ENCODE results near the gene TCIRG1.
A peak's percentile ranks its signal among the peaks of the same experiment; 100 is the strongest.
"Not testable (repeated sequence)": the region's sequence is repeated elsewhere in the genome, so short reads cannot be mapped to it uniquely, and the experiment has no call there.

TCIRG1 gene, protein sequence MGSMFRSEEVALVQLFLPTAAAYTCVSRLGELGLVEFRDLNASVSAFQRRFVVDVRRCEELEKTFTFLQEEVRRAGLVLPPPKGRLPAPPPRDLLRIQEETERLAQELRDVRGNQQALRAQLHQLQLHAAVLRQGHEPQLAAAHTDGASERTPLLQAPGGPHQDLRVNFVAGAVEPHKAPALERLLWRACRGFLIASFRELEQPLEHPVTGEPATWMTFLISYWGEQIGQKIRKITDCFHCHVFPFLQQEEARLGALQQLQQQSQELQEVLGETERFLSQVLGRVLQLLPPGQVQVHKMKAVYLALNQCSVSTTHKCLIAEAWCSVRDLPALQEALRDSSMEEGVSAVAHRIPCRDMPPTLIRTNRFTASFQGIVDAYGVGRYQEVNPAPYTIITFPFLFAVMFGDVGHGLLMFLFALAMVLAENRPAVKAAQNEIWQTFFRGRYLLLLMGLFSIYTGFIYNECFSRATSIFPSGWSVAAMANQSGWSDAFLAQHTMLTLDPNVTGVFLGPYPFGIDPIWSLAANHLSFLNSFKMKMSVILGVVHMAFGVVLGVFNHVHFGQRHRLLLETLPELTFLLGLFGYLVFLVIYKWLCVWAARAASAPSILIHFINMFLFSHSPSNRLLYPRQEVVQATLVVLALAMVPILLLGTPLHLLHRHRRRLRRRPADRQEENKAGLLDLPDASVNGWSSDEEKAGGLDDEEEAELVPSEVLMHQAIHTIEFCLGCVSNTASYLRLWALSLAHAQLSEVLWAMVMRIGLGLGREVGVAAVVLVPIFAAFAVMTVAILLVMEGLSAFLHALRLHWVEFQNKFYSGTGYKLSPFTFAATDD

DNA sequence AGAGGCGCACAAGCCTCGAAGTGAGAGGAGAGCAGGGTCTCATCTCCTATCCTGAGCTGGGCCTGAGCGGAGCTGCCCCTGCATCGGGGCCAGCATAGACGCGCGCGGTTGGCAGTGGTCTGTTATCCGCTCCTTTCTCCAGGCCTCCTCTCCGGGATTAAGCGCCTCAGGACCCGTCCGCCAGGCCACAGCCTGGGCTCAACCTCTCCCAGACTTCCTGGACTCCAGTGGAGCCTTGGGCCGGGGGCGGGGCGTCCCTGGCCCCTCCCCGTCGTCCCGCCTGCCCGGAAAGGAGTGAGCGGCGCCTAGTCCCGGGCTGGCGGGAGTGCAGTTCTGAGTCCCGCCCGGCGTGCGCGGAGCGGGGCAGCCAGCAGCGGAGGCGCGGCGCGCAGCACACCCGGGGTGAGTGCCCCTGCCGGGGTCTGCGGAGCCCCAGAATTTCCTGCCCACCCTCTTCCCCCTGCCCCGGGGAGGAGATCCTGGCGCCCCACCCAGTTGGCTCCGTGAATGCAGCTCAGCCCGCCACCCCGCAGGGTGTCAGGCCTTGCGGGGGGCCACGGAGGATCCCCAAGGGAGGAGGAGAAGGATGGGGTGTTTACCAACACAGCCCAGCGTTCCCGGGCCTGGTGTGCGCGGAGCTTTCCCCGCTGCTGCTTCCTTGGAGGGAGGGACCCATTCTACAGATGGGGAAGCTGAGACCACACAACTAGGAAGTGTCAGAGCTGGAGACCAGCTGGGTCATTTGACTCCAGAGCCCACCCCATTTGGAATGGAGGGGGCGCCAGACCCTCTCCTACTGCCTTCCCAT lies at the start of gene TCIRG1:
TSS of gene TCIRG1 (plus strand) at position 308 of the 808 bp plus-strand sequence. CDS start 2,247 bp downstream, outside the sequence.
- peak; percentile 56 to 67 for DNase-seq (ENCODE audit: low read depth in 2 of 2)

GRCh38 chr11:67990546-67991346 lies 48.1 kb upstream of the TCIRG1 start:
- not testable (repeated sequence) for DNase-seq (ENCODE audit: low read depth in 2 of 2)

DNA sequence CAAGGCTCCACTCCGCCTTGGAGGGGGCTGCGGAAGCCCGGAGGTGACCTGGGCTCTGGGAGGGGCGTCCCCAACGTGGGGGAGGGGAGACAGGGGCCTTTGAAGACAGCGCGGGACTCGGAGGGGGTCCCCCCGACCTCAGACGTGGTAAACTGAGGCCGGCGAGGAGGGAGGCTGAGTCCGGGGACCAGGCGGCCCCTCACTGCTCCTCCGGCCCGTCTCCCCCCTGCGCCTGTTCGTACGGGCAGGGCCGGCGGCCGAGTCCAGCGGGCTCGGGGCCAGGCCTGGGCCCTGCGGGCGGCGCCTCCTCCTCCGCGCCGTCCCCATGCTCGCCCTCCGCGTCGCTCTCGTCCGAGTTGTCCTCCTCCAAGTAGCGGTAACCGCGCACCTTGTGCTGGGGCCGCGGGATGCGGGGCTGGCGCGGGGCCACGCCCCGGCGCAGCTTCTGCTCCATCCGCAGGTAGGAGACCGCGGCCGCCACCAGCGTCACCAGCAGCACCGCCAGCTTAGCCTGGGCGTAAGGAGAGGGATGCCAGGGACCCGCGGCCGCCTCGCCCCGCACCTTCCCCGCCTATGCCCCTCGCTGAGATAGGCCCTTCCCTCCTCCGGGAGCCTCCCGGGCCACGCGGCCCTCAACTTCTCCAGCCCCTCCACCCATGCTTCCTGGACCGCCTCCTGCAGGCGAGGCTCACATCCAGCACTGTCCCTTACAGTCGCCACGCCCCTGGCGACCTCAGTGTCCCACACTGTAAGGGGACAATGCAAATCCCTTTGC lies 47.3 kb upstream of the TCIRG1 start:
- DNase-seq (ENCODE audit: low read depth in 2 of 2): not testable (repeated sequence)

GRCh38 chr11:67993821-67994220 lies 45.0 kb upstream of the TCIRG1 start:
- DNase-seq (ENCODE audit: low read depth in 2 of 2): not testable (repeated sequence)

DNA sequence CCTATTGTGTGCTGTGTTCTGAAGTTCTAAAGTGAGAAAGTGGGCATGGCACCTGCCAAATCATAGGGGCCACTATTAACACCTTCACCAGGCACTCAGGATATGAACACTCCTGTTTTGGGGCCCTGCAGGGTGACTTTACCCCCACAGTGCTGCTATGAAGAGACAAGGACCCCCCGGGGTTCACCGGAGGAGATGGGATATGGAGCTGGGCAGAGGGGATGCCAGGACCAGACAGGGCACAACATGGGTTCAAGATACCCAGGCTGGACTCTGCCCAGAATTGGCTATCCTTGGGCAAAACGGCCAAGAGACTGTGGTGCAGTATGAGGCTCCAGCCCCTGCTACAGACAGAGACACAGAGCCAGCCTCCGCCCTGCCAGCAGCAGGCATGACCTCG lies 44.4 kb upstream of the TCIRG1 start:
- DNase-seq (ENCODE audit: low read depth in 2 of 2): not testable (repeated sequence)

DNA sequence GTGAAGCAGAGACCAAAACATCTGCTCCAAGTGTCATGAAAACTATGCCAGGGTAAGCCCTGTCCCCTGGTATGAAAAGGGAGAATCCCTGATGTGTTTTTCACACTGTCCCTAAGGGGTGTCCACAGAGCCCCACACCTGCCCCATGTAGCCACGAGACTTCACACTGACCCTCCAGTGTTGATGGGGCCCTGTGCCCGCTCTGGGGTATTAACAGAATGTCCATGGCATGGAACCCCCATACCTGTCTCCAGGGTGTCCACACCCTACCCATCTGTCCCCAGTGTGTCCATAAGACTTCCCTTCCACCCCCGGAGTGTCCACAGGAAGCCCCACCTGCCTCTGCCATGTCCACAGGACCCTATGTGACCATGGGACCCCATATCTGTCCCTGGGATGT lies 43.7 kb upstream of the TCIRG1 start:
- not testable (repeated sequence) for DNase-seq (ENCODE audit: low read depth in 2 of 2)

DNA sequence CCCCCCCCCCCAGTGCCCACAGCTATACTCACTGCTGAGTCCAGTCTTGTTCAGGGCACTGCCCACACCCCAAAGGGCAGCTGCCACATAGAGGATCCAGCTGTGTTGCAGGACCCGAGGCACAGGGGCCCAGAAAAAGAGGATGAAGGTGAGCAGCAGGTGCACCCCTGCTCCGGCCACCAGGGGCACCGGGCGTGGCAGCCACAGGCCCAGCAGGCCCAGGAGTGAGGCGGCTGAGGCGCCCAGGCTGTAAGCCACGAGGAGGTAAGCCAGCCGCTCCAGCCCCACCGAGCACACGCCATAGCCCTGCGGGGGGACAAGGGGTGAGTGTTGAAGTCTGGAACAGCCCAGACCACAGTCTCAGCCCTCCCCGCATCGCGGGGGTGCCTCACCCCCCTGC lies 43.2 kb upstream of the TCIRG1 start:
- DNase-seq (ENCODE audit: low read depth in 2 of 2): not testable (repeated sequence)

DNA sequence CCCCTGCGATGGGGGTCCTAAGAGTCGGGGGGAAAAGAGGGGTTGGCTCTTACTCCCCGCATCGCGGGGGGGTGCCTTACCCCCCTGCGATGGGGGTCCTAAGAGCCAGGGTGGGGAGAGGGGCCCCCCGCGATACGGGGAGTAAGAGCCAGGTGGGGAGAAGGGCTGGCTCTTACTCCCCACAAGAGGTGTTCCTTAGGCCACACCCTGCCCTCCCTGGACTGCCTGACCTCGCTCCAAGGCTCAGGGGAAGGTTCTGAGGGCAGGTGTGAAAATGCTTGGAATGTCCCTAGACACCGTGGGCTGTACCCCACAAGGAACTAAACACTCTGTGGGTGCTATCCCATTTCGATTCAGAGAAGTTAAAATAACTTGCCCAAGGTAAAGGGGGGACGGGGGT lies 42.8 kb upstream of the TCIRG1 start:
- DNase-seq (ENCODE audit: low read depth in 2 of 2): no peak

DNA sequence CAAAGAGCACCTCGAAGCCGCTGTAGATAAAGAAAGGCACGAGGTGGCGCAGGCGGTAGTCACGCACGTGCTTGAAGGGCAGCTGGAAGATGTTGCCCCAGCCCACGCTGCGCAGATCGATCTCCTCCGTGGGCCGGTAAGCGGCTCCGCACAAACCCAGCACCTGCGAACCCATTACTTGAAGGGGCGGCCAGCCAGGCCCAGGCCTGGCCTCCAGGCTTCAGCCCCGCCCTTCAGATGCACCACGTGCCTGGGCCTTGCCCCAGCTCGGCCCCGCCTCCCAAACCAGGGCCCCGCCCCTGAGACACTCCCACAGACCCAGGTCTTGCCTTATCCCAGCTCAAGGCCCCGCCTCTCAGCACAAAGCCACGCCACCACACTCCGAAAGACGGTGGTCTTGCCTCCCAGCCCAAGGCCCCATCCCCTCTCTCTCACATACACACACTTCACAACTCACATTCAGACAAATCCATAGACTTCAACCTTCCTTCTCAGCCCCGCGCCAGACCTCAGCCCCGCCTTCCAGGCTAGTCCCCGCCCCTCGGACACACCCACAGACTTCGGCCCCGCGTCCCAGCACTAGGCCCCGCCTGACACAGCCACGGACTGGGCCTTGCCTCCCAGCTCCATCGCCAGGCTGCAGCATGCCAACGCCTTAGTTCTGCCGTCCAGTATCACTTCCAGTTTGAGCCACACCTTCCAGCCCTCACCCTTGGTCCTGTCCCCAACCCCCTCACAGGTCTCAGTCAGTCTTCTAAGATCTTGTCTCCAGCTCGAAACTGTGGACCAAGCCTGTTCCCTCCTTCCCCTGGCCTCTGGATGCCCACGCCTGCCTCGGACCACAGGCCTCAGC lies 42.0 kb upstream of the TCIRG1 start:
- peak; percentile 31 to 41 for DNase-seq (ENCODE audit: low read depth in 2 of 2)

GRCh38 chr11:67997475-67997921 lies 41.3 kb upstream of the TCIRG1 start:
- DNase-seq (ENCODE audit: low read depth in 2 of 2): no peak

- DNase-seq (ENCODE audit: low read depth in 2 of 2): no peak
Observed at GRCh38 chr11:67998150-67999045, 40.4 kb upstream of the TCIRG1 start.

DNA sequence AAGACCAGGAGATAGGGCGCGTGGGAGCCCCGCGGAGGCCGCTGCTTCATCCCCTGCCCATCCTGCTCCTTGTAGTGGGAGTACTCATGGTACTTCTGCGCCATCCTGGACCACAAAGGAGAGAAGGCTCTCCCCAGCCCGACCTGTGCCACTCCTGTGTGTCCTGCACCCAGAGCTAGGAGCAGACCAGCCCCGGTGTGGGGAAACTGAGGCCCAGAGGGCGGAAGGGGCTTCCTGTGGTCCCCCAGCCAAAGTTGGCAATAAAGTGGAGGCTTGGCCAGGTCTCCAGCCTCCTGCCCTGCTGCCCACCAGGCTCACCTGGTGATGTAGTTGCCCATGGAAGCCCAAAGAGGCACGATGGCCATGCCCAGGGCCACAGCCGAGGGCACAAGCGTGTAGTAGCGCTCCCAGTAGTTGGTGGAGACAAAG lies 39.6 kb upstream of the TCIRG1 start:
- DNase-seq (ENCODE audit: low read depth in 2 of 2): no peak

DNA sequence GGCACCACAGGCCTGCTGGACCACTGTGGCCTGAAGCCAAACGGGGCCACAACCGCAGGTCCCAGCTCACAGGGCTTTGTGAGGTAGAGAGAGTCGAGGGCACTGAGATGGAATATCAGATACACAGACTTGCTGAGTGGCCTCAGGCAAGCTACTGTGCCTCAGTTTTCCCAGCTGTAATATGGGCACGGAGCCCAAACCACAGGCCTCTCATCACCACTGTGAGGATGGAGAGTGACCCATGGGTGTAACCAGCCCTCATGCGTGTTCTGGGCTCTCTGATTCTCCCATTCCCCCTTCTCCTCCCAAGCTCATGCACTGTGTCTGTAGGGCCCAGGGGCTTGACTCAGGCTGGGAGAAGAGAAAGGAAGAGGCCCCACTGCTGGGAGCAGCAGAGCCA lies 39.1 kb upstream of the TCIRG1 start:
- DNase-seq (ENCODE audit: low read depth in 2 of 2): no peak

DNA sequence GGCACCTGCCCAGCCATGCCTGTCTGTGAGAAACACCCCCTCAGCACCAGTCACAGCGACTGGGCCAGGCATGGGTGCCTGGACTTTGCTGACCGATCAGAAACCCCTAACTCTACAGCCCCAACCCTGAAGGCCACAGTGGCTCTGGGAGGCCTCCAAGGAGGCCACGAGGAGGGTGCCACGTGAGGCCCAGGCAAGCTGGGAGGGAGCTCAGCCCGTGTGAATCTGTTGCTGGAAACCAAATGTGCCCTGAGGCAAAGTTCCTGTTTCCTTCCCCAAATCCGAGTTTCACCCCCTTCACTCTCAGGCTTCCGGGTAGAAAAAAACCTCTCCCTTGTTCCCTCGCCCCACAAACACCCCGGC lies 36.3 kb upstream of the TCIRG1 start:
- DNase-seq (ENCODE audit: low read depth in 2 of 2): no peak

DNA sequence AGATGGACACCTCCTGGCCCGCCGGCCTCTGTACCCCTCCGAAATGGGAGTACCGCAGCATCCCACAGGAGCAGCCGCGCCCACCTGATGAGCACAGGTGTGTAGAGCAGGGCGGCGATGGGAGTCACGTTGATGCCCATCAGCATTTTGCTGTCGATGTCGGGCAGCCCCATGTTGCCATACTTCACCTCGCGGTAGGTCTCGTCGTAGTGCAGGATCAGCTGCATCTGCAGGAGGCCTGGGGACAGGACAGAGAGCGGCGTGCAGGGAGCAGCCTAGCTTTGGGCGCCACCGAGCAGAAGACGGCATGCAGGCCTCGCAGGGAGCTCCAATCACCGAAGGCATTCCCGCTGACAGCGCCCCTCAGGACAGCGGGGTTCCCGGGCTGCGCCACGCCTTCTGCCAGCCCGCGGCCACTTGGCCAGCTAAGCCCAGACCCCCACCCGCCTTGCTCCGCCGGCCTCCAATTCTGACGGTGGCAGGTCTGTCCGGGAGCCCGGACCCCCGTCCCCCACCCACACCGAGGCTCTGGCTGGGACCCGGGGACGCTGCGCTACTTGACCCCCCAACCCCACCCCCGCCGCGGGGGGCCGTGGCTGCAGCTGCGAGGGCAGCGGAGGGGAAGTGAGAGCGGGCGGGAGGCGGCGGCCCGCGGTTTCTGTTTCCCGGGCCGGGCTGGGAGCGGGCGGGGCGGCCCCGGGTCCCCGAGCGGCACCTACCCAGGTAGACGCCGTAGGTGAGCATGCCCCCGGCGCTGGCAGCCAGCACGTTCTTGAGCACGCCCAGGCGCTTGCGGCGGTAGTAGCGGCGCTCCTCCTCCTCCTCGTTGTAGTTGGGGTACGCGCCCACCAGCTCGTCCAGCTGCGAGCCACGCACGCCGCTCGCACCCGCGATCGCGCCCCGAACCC lies 35.6 kb upstream of the TCIRG1 start:
- DNase-seq (ENCODE audit: low read depth in 2 of 2): peak; percentile 10 to 22

GRCh38 chr11:68003846-68004550 lies 34.8 kb upstream of the TCIRG1 start, which contains the start of gene UNC93B1:
Gene UNC93B1 (minus strand): TSS chr11:68004097. CDS start chr11:68004043, 54 bp downstream.
- DNase-seq (ENCODE audit: low read depth in 2 of 2): peak; percentile 75 to 77

All from stimulated activated CD8-positive, alpha-beta memory T cell treated with anti-CD3 and anti-CD28 coated beads, Interleukin-2, amount 100 ng/mL, for 48 hours (primary cell).